HUES48 (cell line): ENCODE measurements around the gene TNFRSF11A.

Experiments
- H3K27ac ChIP-seq: one replicate; pipeline ENCODE4 v1.7.0; 2013; ENCODE audit warnings: low read depth, low read length, inconsistent platforms
- H3K27me3 ChIP-seq: 2 replicates; pipeline ENCODE4 v1.6.1; 2013; ENCODE audit warnings: mild to moderate bottlenecking, low read length; ENCODE audit not compliant: control insufficient read depth, insufficient read depth
- H3K36me3 ChIP-seq: 2 replicates; pipeline ENCODE4 v1.6.1; 2013; ENCODE audit warnings: low read length; ENCODE audit not compliant: control insufficient read depth, insufficient read depth
- H3K4me1 ChIP-seq: 2 replicates; pipeline ENCODE4 v1.6.1; 2013; ENCODE audit warnings: mild to moderate bottlenecking, low read length; ENCODE audit not compliant: control insufficient read depth, insufficient read depth
- H3K4me3 ChIP-seq: 2 replicates; pipeline ENCODE4 v1.5.1; 2013; ENCODE audit warnings: mild to moderate bottlenecking, low read depth, low read length
- H3K9ac ChIP-seq: 2 replicates; pipeline ENCODE4 v1.6.1; 2013; ENCODE audit warnings: mild to moderate bottlenecking, low read depth, low read length, moderate library complexity
- H3K9me3 ChIP-seq: 2 replicates; pipeline ENCODE4 v1.6.1; 2013; ENCODE audit warnings: low read length; ENCODE audit not compliant: control insufficient read depth, insufficient read depth

The TNFRSF11A gene

DNA sequence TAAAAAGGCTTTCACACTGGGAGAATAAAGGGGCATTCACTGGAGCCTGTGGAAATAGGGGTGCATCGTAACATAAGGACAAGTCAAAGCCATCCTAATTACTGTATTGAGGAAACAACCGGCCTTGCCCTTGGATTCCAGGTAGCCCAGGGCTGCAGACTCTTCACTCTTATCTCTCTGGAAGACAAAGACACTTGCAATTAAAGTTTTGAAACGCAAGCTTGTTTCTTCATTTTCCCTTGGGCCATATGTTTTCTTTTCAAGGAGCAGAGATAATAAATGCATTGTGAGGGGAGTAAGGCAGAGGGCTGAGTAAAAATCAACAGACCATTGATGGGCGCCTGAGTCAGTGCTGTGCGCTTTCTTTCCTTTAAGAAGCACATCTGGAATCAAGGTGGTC is 11.5 kb downstream of the TNFRSF11A start:
- H3K27ac ChIP-seq = no peak overlapping the region
- H3K27me3 ChIP-seq = no peaks in the 10 kb centered on the region
- no peaks in the 10 kb centered on the region for H3K36me3 ChIP-seq
- H3K9me3 ChIP-seq = no peaks in the 10 kb centered on the region
- H3K4me1 ChIP-seq = peaks cover 33% of the 10 kb centered on the region
- H3K4me3 ChIP-seq = no peak overlapping the region
- H3K9ac ChIP-seq = no peak overlapping the region

DNA sequence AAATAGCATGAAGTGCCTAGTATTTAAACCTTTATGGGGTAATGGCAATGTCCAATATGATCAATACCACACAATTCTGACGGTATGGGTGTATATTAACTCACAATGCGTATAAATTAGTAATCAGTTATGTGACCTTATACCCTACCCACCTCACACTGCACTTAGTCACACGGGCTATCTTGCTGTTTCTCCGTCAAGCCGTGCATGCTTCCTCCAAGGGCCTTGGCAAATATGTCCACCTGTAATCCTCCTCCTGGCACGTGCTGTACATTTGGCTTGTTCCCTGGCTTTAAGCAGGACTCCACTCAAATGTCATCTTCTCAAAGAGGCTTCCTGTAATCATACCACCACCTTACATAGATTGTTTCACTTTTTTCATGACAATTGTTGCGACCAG is 12.2 kb downstream of the TNFRSF11A start:
- no peak overlapping the region for H3K9ac ChIP-seq
- H3K9me3 ChIP-seq = no peaks in the 10 kb centered on the region
- H3K27ac ChIP-seq = no peak overlapping the region
- no peaks in the 10 kb centered on the region for H3K36me3 ChIP-seq
- H3K4me3 ChIP-seq = no peak overlapping the region
- H3K27me3 ChIP-seq = no peaks in the 10 kb centered on the region
- peaks cover 33% of the 10 kb centered on the region for H3K4me1 ChIP-seq

- H3K36me3 ChIP-seq = no peaks in the 10 kb centered on the region
- peak overlapping the region; percentile 15 for H3K27ac ChIP-seq
- H3K4me3 ChIP-seq = peak overlapping the region; percentile 9
- peaks cover 33% of the 10 kb centered on the region for H3K4me1 ChIP-seq
- H3K27me3 ChIP-seq = no peaks in the 10 kb centered on the region
- H3K9ac ChIP-seq = no peak overlapping the region
- H3K9me3 ChIP-seq = no peaks in the 10 kb centered on the region
Observed at GRCh38 chr18:62338446-62339105, 13.5 kb downstream of the TNFRSF11A start.

DNA sequence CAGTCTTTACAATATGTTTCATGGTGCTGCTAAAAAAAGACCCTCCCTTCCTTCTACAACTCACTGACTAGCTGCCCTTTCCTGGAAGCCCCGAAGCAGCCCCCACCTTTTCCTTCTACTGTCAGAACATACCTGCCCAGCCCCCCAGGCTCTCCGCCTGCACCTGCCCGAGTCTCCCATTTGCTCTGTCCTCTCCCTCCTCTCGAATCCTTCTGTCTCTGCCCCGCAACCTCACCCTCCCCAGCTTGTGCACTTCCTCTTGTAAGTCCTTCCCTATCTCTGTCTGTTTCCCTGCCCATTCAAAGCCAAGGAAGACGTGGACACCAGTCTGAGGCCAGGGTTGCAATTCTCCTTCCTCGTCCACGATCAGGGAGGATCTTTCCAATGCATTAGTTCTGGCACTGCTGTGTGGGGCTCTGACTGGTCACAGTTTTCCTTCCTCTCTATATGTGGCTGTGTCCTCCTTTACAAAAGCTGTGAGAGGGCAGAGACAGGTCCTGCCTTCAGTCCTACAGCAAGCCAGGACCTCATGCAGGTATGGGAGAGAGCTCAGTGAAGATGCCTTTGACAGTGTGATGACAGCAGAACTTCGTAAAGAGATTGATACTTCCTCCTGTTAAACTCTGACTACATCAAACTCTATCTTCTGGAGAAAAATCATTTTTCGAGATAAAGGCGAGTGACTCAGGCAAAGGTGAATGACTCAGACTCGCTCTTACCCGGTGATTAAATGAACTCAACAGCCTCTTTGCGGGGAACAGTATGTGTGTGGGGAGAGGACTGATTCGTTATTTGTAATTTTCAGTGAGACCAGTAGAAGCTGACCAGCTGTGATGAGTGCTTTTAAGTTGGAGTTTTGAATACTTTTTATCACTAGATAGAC is 14.2 kb downstream of the TNFRSF11A start:
- H3K27me3 ChIP-seq = no peaks in the 10 kb centered on the region
- no peaks in the 10 kb centered on the region for H3K9me3 ChIP-seq
- H3K4me3 ChIP-seq = peak overlapping the region; percentile 9
- no peaks in the 10 kb centered on the region for H3K36me3 ChIP-seq
- no peak overlapping the region for H3K9ac ChIP-seq
- peaks cover 33% of the 10 kb centered on the region for H3K4me1 ChIP-seq
- no peak overlapping the region for H3K27ac ChIP-seq

GRCh38 chr18:62340996-62341395 is 15.9 kb downstream of the TNFRSF11A start:
- Histone ChIP-seq H3K36me3 (no peaks in the 10 kb centered on the region), H3K4me1 (peaks cover 46% of the 10 kb centered on the region), H3K9ac (no peak overlapping the region), H3K27me3 (no peaks in the 10 kb centered on the region), H3K9me3 (no peaks in the 10 kb centered on the region), H3K27ac (no peak overlapping the region), H3K4me3 (no peak overlapping the region)

DNA sequence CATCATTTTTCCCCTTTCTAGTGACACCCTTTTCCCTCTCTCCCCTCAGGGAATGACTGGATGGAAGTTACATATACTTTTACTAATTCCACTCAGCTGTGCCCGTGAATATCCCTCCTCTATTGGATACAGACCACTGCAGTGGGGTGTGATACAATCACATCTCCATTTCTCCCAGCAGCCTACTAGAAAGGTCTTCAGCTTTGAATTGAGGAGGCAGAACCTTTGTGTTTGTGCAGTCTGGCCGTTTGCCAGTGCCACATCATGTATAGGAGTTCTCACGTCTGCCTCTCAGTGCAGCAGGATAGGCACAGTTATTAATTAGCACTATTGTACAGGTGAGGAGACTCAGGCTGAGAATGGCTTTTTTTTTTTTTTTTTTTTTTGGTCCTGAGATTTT is 16.4 kb downstream of the TNFRSF11A start:
- peaks cover 49% of the 10 kb centered on the region for H3K4me1 ChIP-seq
- no peaks in the 10 kb centered on the region for H3K36me3 ChIP-seq
- no peak overlapping the region for H3K9ac ChIP-seq
- H3K9me3 ChIP-seq = no peaks in the 10 kb centered on the region
- H3K27me3 ChIP-seq = no peaks in the 10 kb centered on the region
- H3K4me3 ChIP-seq = no peak overlapping the region
- H3K27ac ChIP-seq = no peak overlapping the region

- Histone ChIP-seq H3K9me3 (no peaks in the 10 kb centered on the region), H3K4me3 (no peak overlapping the region), H3K4me1 (peaks cover 48% of the 10 kb centered on the region), H3K27ac (no peak overlapping the region), H3K9ac (no peak overlapping the region), H3K27me3 (no peaks in the 10 kb centered on the region), H3K36me3 (no peaks in the 10 kb centered on the region)
Observed at GRCh38 chr18:62342884-62343283, 17.8 kb downstream of the TNFRSF11A start.

DNA sequence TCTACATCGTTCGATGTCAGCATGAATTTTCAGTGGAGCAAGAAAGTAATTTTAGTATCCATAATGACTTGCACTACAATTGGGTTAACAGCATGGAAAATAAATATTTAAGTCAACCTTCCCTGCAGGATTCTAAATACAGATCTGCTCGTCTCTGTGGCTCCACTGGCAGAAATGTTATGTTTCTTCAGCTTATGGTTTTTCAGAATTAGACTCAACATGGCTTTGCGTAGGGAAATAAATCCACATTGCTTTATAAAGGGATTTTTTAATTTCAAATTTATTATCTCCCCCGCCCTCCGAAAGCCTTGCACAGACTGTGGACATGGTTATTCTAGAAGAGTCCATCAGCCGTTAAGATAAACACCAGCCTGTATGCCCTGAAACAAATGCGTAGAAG is 18.2 kb downstream of the TNFRSF11A start:
- Histone ChIP-seq H3K36me3 (no peaks in the 10 kb centered on the region), H3K9me3 (no peaks in the 10 kb centered on the region), H3K27ac (no peak overlapping the region), H3K4me1 (peaks cover 44% of the 10 kb centered on the region), H3K27me3 (no peaks in the 10 kb centered on the region), H3K4me3 (no peak overlapping the region), H3K9ac (no peak overlapping the region)

DNA sequence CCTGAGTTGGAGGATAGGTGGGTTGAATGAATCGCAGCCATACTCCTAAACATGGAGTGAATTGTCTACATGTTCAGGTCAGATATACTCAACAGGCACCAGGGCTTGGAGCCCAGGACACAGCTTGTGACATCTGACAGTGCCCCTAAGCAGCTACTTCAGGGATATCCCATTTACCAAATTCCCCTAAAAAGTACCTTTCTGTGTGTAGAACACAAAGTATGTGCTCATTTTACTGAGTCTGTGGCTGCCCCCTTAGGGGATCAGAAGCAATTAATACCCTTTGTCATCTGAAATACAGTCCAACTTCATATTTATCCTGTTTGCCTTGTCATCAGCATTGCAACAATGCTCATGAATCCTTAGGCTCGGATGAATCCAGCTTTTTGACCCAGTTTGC is 20.8 kb downstream of the TNFRSF11A start:
- Histone ChIP-seq H3K36me3 (no peaks in the 10 kb centered on the region), H3K4me3 (no peak overlapping the region), H3K4me1 (peaks cover 27% of the 10 kb centered on the region), H3K9ac (no peak overlapping the region), H3K9me3 (no peaks in the 10 kb centered on the region), H3K27me3 (no peaks in the 10 kb centered on the region), H3K27ac (peak overlapping the region; percentile 56)

DNA sequence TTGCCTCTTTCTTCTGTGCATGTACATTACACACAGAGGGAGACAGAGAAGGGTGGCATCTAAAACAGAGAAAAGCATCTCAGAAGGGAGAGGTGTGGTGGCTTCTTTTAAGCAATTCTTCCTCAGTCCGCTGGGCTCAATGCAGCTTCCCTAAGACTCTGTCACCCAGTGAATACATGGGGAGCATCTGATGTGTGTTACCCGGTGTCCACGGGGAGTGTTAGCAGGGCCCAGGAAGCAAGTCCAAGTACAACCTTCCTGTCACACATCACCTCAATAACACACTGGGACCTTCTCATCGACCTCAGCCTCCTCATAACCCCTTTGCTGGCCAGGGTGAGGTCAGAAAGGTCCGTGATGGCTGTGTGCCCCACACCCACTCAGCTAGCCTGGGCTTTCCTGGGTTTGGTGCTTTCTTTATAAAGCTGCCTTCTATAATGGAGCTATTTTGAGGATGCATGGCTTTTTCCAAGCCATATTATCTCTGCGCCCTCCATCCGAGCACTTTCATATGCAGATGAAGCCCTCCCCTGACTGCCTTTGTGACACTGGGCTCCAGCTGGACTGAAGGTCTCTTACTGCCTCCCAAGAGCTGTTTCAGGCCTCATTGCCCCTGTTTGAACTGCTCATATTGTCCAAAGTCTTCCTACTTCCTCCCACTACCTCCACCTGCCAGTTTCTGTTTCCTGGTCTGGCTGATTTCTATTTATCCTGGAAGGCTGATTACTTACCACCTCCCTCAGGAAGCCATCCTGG is 21.4 kb downstream of the TNFRSF11A start:
- no peak overlapping the region for H3K4me3 ChIP-seq
- no peaks in the 10 kb centered on the region for H3K9me3 ChIP-seq
- peaks cover 27% of the 10 kb centered on the region for H3K4me1 ChIP-seq
- peak overlapping the region; percentile 56 for H3K27ac ChIP-seq
- peaks cover 4% of the 10 kb centered on the region; the same call in 1 of the 2 replicates for H3K36me3 ChIP-seq
- no peak overlapping the region for H3K9ac ChIP-seq
- no peaks in the 10 kb centered on the region for H3K27me3 ChIP-seq
